ENCODE measurements around the gene NAV2. TPM values are rescaled to one million over a fixed set of nuclear protein-coding genes. Genes with fewer than 3 reads are reported as not detected.
A peak's percentile ranks its signal among the peaks of the same experiment; 100 is the strongest.

Gene NAV2
- total RNA-seq, 1 experiment from 2014 or later, result 23.3 TPM

- no TSS peak for BruUV-seq (replicated peaks)
- no peak for DNase-seq
- CTCF ChIA-PET, result no interaction called here
- no peaks in the 10 kb centered on the region for H3K79me2 ChIP-seq (ENCODE audit: low read depth)
- intact Hi-C loops (cut with micrococcal nuclease; ENCODE audit: unreplicated experiment), result no loop called here
- no peaks in the 10 kb centered on the region for H4K20me1 ChIP-seq (ENCODE audit: insufficient read depth)
- H2AFZ ChIP-seq, result no peak overlapping the region
- H3K27ac ChIP-seq, result peak overlapping the region; percentile 70
- H3K4me1 ChIP-seq (replicated peaks; ENCODE audit: insufficient read depth), result peaks cover 37% of the 10 kb centered on the region
- no peaks in the 10 kb centered on the region for H3K9me3 ChIP-seq (ENCODE audit: insufficient read depth, low read depth)
- no peaks in the 10 kb centered on the region for H3K27me3 ChIP-seq (ENCODE audit: insufficient read depth, low read depth)
- no peaks in the 10 kb centered on the region for H3K9me2 ChIP-seq (ENCODE audit: insufficient read depth)
- H3K36me3 ChIP-seq (ENCODE audit: low read depth), result no peaks in the 10 kb centered on the region
- no peak for TF ChIP-seq EZH2 (IDR thresholded peaks at IDR 0.05; ENCODE audit: low read depth)
- TF ChIP-seq, protein P1, sequence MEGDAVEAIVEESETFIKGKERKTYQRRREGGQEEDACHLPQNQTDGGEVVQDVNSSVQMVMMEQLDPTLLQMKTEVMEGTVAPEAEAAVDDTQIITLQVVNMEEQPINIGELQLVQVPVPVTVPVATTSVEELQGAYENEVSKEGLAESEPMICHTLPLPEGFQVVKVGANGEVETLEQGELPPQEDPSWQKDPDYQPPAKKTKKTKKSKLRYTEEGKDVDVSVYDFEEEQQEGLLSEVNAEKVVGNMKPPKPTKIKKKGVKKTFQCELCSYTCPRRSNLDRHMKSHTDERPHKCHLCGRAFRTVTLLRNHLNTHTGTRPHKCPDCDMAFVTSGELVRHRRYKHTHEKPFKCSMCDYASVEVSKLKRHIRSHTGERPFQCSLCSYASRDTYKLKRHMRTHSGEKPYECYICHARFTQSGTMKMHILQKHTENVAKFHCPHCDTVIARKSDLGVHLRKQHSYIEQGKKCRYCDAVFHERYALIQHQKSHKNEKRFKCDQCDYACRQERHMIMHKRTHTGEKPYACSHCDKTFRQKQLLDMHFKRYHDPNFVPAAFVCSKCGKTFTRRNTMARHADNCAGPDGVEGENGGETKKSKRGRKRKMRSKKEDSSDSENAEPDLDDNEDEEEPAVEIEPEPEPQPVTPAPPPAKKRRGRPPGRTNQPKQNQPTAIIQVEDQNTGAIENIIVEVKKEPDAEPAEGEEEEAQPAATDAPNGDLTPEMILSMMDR (conservative IDR thresholded peaks at IDR 0.05), result no peak
- peaks cover 29% of the 10 kb centered on the region for H3F3A ChIP-seq (ENCODE audit: insufficient read depth, low read depth)
- no peak overlapping the region; the same call in 1 of the 2 replicates for H3K4me2 ChIP-seq
- POLR2A ChIA-PET (ENCODE audit: unreplicated experiment), result no interaction called here
- H3K4me3 ChIP-seq, result no peak overlapping the region
Measured at GRCh38 chr11:20010156-20010850, 297.7 kb downstream of the NAV2 start.

DNA sequence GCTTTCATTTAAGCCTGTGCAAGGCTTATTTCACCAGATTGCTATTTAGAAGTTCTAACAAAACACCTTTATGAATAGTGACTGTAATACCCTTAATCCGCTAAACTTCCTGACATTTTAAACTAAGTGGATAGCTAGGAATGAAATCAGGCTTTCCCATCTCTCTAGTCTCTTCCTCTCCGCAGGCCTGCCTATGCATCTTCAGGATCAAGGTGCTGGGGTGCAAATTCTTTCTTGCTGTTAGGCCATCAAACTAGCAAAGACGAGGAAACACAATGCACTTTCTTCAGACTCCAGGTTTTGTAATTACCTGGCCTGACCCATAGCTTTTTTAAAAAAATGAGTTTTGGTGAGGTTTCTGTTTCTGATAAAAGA lies 298.2 kb downstream of the NAV2 start:
- no TSS peak for BruUV-seq (replicated peaks)
- Histone ChIP-seq H3K9me3 (ENCODE audit: insufficient read depth, low read depth) (no peaks in the 10 kb centered on the region), H3K4me3 (no peak overlapping the region), H4K20me1 (ENCODE audit: insufficient read depth) (no peaks in the 10 kb centered on the region), H3F3A (ENCODE audit: insufficient read depth, low read depth) (peaks cover 29% of the 10 kb centered on the region), H3K36me3 (ENCODE audit: low read depth) (no peaks in the 10 kb centered on the region), H3K9me2 (ENCODE audit: insufficient read depth) (no peaks in the 10 kb centered on the region), H3K27me3 (ENCODE audit: insufficient read depth, low read depth) (no peaks in the 10 kb centered on the region), H3K79me2 (ENCODE audit: low read depth) (no peaks in the 10 kb centered on the region), H3K4me2 (peak overlapping the region; percentile 56), H3K27ac (peak overlapping the region; percentile 70), H3K4me1 (replicated peaks; ENCODE audit: insufficient read depth) (peaks cover 37% of the 10 kb centered on the region), H2AFZ (no peak overlapping the region)
- intact Hi-C loops (cut with micrococcal nuclease; ENCODE audit: unreplicated experiment), result no loop called here
- no peak for DNase-seq
- POLR2A ChIA-PET (ENCODE audit: unreplicated experiment), result no interaction called here
- CTCF ChIA-PET, result no interaction called here
- TF ChIP-seq EZH2 (IDR thresholded peaks at IDR 0.05; ENCODE audit: low read depth), result no peak
- TF ChIP-seq, protein P1 (conservative IDR thresholded peaks at IDR 0.05), result no peak

DNA sequence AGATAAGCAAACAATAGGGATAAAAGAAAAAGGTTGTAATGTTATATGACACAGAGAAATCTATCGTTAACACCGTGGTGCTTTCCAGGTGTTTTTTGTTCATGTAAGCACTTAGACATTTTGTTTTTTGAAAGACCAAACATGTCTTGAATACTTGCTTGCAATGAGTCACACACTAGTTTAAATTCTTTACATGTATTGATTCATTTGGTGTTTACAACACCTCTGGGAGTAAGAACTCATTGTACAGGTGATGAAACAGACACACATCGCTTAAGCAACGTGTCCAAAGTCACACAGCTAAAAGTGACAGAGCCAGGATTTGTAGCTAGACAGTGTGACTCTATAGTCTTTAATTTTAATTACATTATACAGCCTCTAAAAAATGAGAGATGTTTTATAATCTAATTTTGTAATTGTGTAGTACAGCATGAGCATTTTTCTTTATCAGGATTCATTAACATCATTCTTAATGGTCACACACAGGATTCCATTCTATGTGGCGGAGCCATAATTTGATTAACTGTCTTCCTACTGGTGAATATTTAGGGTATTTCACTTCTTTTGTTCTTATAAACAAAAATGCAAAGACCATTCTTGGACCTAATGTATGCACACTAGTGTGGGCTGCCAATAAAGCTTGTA lies 298.8 kb downstream of the NAV2 start:
- H3K27me3 ChIP-seq (ENCODE audit: insufficient read depth, low read depth), result no peaks in the 10 kb centered on the region
- no peaks in the 10 kb centered on the region for H3K36me3 ChIP-seq (ENCODE audit: low read depth)
- ChIA-PET POLR2A (ENCODE audit: unreplicated experiment) (no interaction called here), CTCF (no interaction called here)
- H3K9me3 ChIP-seq (ENCODE audit: insufficient read depth, low read depth), result no peaks in the 10 kb centered on the region
- H2AFZ ChIP-seq, result no peak overlapping the region
- peak overlapping the region; percentile 70 for H3K27ac ChIP-seq
- H3K4me3 ChIP-seq, result no peak overlapping the region
- intact Hi-C loops (cut with micrococcal nuclease; ENCODE audit: unreplicated experiment), result no loop called here
- H3F3A ChIP-seq (ENCODE audit: insufficient read depth, low read depth), result peaks cover 29% of the 10 kb centered on the region
- H3K9me2 ChIP-seq (ENCODE audit: insufficient read depth), result no peaks in the 10 kb centered on the region
- H3K4me1 ChIP-seq (replicated peaks; ENCODE audit: insufficient read depth), result peaks cover 37% of the 10 kb centered on the region
- no peaks in the 10 kb centered on the region for H3K79me2 ChIP-seq (ENCODE audit: low read depth)
- no peak for TF ChIP-seq EZH2 (IDR thresholded peaks at IDR 0.05; ENCODE audit: low read depth)
- TF ChIP-seq, protein P1 (conservative IDR thresholded peaks at IDR 0.05), result no peak
- peak overlapping the region; percentile 56 for H3K4me2 ChIP-seq
- peak in 1 of 2 experiments; percentile 97 for DNase-seq
- no peaks in the 10 kb centered on the region for H4K20me1 ChIP-seq (ENCODE audit: insufficient read depth)
- BruUV-seq (replicated peaks), result no TSS peak

Measured in PC-9 (cell line).